ENCODE measurements around the gene S1PR2.
"Not testable (repeated sequence)": the region's sequence is repeated elsewhere in the genome, so short reads cannot be mapped to it uniquely, and the experiment has no call there.

Gene S1PR2

GRCh38 chr19:10206226-10206885 is 24.8 kb downstream of the S1PR2 start:
- Mint-ChIP-seq H3K4me3 (no peak overlapping the region), H3K27ac (peak overlapping the region; percentile 79), H3K9me3 (peaks cover 4% of the 10 kb centered on the region), H3K27me3 (ENCODE audit: low read depth, poor library complexity) (peaks cover 3% of the 10 kb centered on the region), H3K4me1 (peaks cover 5% of the 10 kb centered on the region), H3K36me3 (ENCODE audit: low read depth) (no peaks in the 10 kb centered on the region)
- DNase-seq: no peak
- no peak for TF ChIP-seq CTCF (IDR thresholded peaks at IDR 0.05)

GRCh38 chr19:10205636-10206035 is 25.5 kb downstream of the S1PR2 start:
- no peak for DNase-seq
- peaks cover 5% of the 10 kb centered on the region for H3K4me1 Mint-ChIP-seq
- H3K4me3 Mint-ChIP-seq: no peak overlapping the region
- H3K27me3 Mint-ChIP-seq (ENCODE audit: low read depth, poor library complexity): peaks cover 3% of the 10 kb centered on the region
- no peak for TF ChIP-seq CTCF (IDR thresholded peaks at IDR 0.05)
- no peaks in the 10 kb centered on the region for H3K36me3 Mint-ChIP-seq (ENCODE audit: low read depth)
- H3K9me3 Mint-ChIP-seq: peaks cover 4% of the 10 kb centered on the region
- no peak overlapping the region for H3K27ac Mint-ChIP-seq

GRCh38 chr19:10203686-10204085 is 27.4 kb downstream of the S1PR2 start:
- no peak for DNase-seq
- peaks cover 3% of the 10 kb centered on the region for H3K27me3 Mint-ChIP-seq (ENCODE audit: low read depth, poor library complexity)
- TF ChIP-seq CTCF (IDR thresholded peaks at IDR 0.05): no peak
- peaks cover 4% of the 10 kb centered on the region for H3K9me3 Mint-ChIP-seq
- no peak overlapping the region for H3K4me3 Mint-ChIP-seq
- H3K36me3 Mint-ChIP-seq (ENCODE audit: low read depth): no peaks in the 10 kb centered on the region
- H3K4me1 Mint-ChIP-seq: peaks cover 9% of the 10 kb centered on the region
- no peak overlapping the region for H3K27ac Mint-ChIP-seq

- H3K27me3 Mint-ChIP-seq (ENCODE audit: low read depth, poor library complexity): peaks cover 11% of the 10 kb centered on the region
- no peaks in the 10 kb centered on the region for H3K9me3 Mint-ChIP-seq
- no peak for TF ChIP-seq CTCF (IDR thresholded peaks at IDR 0.05)
- H3K4me3 Mint-ChIP-seq: no peak overlapping the region
- no peaks in the 10 kb centered on the region for H3K36me3 Mint-ChIP-seq (ENCODE audit: low read depth)
- H3K4me1 Mint-ChIP-seq: peaks cover 10% of the 10 kb centered on the region
- H3K27ac Mint-ChIP-seq: no peak overlapping the region
- DNase-seq: no peak
Measured at GRCh38 chr19:10201176-10201575, 30.0 kb downstream of the S1PR2 start.

- not testable (repeated sequence) for H3K4me3 Mint-ChIP-seq; DNase-seq; H3K36me3 Mint-ChIP-seq (ENCODE audit: low read depth); H3K27ac Mint-ChIP-seq; H3K9me3 Mint-ChIP-seq
- Mint-ChIP-seq H3K4me1 (peaks cover 10% of the 10 kb centered on the region), H3K27me3 (ENCODE audit: low read depth, poor library complexity) (peaks cover 11% of the 10 kb centered on the region)
Measured at GRCh38 chr19:10200101-10200500, 31.0 kb downstream of the S1PR2 start.

GRCh38 chr19:10198889-10199644 is 32.1 kb downstream of the S1PR2 start:
- not testable (repeated sequence) for H3K4me3 Mint-ChIP-seq; H3K9me3 Mint-ChIP-seq; DNase-seq; H3K36me3 Mint-ChIP-seq (ENCODE audit: low read depth); H3K4me1 Mint-ChIP-seq; H3K27ac Mint-ChIP-seq
- peaks cover 11% of the 10 kb centered on the region for H3K27me3 Mint-ChIP-seq (ENCODE audit: low read depth, poor library complexity)

GRCh38 chr19:10195199-10195519 is 36.0 kb downstream of the S1PR2 start:
- no peak for DNase-seq
- Mint-ChIP-seq H3K4me1 (peaks cover 16% of the 10 kb centered on the region), H3K9me3 (no peaks in the 10 kb centered on the region), H3K36me3 (ENCODE audit: low read depth) (peaks cover under 1% of the 10 kb centered on the region), H3K27me3 (ENCODE audit: low read depth, poor library complexity) (peaks cover 17% of the 10 kb centered on the region), H3K27ac (no peak overlapping the region), H3K4me3 (peak overlapping the region; percentile 96)
- no peak for TF ChIP-seq CTCF (IDR thresholded peaks at IDR 0.05)

Data from nephron progenitor cell (in vitro differentiated cells).